HuH-7.5 (cell line): Measurements from ENCODE around the gene LMNB1.

Experiments used
- DNase-seq: peaks from one replicate; pipeline ENCODE4 v3.0.0; 2011; ENCODE audit warnings: low spot score

The LMNB1 gene

DNA sequence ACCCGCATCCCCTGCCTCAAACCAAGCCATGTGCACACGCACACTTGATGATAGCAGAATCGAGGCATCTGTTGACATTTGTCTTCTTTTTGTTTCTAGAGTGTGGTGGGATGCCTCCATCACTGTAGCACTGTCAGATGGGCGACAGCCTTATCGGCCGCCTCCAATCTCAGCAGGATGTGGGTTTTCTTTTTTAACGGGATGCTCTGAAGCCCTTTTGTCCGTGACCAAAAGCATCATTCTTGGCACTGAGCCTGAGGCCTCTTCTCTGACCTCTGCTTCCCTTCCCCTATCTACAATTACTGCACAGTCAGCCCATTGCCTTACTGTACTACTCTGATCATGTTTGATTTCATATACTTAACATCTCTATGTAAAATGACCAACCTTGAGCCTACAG lies 78.3 kb downstream of the LMNB1 start:
- no peak for DNase-seq

GRCh38 chr5:126857472-126858410 lies 80.8 kb downstream of the LMNB1 start:
- DNase-seq, result no peak

DNA sequence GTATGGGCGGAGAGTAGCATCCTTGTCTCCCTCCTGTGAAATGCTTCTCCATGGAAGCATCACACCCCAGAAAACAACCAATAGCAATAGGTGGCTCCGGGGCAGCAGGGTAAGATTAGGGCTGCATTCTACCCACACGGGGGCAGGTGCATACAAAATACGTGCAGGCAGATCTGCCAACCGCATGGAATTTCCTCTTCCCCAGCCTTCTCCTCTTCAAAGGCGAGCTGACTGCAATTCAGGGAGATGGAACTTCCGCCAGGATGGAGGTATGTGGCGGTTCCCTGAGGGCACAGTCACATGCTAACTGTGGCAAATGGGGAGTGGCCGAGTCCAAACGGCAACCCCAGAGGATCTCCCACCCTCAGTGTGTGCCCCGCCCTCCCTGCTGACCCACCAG lies 81.5 kb downstream of the LMNB1 start:
- no peak for DNase-seq

GRCh38 chr5:126863402-126863801 lies 86.5 kb downstream of the LMNB1 start:
- DNase-seq, result no peak

- DNase-seq, result no peak
Measured at GRCh38 chr5:126864042-126864688, 87.2 kb downstream of the LMNB1 start.

GRCh38 chr5:126865299-126865698 lies 88.4 kb downstream of the LMNB1 start:
- DNase-seq, result no peak

GRCh38 chr5:126866851-126867636 lies 90.1 kb downstream of the LMNB1 start:
- DNase-seq, result no peak

DNA sequence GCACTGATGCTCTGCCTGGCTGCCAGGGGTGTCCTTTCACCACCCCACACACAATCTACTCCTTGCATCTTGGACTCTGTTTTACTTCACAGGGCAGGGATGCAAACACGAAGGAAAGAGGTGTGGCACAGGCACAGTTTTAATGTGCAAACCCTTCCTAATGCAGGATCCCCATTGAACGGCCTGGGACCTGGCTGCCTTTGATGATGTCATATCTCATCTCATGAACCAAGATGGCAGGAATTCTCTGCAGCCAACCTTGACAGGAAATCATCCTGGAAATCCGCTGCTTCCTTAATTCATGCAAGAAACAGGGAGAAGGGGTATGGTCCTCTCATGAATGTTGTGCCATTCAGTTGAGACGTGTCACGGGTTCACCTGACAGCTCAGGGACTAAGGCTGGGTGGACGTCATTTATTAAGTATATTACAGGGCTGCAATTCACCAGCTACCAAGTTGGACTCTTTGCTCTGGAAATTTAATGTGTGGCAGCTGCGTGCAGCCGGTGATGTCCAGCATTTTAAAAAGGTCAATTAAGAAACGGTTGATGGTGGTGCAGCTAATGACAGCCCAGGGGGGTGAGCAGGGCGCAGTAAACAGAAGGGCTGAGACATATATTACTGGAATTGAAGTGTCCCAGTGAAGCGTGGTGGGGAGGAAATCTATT lies 91.5 kb downstream of the LMNB1 start:
- DNase-seq, result no peak

DNA sequence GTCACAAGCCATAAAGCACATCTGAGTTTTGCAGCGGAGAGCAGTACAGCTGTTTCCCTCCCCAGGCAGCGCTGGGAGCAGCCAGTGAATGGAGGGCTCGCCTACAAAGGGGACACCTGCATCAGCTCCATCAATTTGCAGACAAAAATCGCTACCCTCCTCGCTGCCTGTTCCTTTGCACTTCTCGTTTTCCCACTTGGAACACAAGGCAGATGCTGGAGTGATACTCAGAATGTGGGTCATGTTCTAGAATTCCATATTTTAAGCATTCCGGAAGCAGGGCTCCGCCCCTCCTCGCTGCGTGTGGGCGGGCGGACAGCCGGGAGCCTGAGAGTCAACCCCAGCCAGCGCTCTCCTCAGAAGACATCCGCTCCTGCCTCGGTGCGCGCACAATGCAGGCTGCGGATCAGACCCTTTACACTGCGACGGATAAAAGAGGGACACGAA lies 92.1 kb downstream of the LMNB1 start:
- DNase-seq, result no peak

DNA sequence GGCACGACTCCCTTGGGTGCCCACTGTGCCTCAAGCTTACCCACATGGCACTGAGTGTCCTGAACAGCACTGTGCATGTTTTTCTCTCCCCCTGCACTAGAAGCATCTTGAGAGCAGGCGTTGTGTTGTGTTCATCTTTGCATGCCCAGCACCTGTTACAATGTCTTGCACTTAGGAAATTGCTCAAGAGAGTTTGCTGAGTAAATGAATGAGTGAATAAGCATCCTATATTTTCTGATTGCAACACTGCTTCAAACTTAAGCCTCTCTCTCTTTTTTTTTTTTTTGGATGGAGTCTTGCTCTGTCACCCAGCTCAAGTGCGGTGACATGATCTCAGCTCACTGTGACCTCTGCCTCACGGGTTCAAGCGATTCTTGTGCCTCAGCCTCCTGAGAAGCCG lies 94.5 kb downstream of the LMNB1 start:
- no peak for DNase-seq

DNA sequence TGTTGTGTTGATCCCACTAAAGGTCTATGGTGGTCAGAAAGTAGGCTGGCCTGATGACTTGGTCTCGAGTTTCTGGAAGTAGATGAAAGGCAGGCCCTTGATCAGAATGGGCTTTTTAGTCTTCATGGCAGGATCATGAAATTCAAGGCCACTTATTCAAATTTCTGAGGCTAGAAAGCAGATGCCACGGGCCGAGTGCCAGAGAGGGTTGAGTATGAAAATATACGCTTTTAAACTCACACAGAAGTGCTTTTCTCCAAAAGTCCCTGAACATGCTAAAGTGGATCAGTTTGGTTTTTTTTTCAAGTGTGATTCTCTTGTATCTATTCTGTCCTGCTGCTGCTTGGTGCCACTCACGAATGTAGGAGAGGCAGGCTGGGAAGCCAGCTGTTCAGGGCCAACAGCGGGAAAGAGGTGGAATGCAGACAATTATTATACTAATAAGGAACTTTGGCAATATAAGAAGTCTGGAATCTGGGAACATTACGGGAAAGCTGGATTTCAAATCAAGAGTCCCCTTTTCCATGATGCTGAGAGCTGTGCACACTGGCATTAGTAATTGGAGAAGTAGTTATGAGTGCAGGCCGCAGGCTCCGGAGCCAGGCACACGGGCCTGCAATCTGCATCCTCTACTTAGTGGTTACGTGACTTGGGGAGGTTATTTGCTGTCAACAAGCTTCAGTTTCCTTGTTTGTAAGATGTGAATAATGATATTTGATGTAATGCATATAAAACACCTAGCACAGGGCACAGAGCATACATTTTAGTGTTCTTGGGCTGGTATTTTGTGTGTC lies 95.8 kb downstream of the LMNB1 start:
- DNase-seq, result no peak

DNA sequence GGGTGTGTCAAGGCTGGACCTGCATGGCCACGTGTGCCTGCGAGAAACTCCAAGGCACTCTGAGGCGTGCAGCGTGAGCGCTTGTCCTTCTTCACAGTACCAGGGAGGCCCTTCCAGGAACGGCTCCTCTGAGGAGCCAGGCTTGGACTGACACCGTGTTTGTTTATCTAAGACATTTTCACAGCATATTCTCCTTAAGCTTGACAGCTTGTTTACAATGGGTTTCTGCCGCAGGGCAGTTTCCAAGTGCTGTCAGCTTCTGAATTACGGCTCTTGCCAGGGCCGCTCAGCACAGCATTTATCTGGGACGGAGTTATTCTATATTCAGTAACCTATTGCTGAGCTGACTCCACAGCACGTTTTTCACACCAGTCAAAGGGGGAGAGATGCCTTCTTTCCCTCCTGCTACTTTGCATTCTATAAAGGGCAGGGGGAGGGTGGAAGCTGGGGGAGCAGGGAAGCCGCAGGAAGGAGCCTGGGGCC lies 98.4 kb downstream of the LMNB1 start:
- DNase-seq, result no peak

- DNase-seq, result no peak
Measured at GRCh38 chr5:126877602-126878001, 100.7 kb downstream of the LMNB1 start.

DNA sequence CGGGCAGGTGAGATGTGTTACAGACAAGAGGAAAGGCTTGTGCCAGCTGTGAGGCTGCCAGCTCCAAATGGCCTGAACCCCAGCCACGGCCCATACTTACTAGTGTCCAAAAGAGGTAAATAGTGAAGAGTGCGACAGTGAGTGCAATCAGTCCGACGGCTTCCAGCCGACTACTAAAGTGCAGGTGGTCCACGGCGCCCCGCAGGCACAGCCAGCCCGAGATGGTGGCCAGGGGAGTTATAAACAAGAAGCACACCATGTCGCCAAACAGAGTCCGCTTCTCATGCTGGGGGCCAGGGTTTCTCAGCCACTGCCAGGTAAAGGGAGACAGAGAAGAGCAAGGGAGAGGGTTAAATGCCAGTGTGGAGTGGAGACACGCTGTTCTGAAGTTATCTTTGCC lies 101.1 kb downstream of the LMNB1 start:
- DNase-seq, result no peak

DNA sequence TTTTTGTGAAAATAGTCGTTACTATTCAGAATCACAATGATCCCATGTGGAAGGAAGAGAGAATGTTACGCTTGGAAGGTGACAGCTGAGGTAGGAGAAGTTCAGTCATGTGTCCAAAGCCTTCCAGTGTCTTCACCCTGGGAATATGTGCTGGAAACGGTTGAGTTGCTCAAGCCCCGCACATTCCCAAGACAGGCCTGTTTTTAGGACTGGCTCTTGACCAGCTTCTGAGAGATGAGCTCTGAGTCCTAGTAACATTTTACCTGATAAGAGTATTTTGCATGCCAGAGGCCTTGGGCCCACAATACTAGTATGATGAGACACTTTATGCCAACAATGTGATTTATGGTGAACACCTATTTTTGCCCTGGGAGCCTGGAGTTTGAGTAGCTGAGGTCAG lies 101.7 kb downstream of the LMNB1 start:
- no peak for DNase-seq

DNA sequence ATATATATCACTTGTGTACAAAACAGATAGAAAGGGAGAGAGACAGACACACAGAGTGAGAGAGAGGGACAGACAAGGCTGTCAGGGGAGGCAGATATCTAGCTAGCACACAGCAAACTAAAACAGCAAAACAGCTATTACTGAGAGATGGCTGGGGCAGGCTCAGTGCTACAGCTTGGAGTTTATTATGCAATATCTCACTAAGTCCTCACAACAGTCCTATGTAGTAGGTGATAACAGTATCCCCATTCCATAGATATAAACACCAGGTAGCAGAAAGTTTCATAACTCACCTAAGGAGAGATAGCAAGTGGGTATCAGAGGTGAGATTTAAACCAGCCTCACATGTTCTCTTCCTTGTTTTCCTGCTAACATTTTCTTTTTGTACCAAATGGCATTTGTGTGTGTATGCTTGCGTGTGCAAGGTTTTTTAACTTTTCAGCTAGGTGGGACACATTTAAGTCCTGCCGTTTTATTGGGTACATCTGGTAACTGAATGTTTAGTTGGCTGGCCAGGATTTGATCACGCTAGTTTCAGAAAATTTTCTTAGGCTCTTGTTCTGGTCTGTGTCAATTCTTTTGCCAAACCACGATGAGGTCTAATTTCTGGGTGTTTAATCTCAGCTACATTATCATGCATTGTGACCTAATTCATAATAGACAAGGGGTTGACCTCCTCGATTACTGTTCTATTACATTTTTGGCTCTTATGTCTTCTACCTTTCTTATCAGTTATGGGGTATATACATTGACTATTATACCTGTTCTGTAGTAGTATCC lies 105.1 kb downstream of the LMNB1 start:
- DNase-seq, result no peak

DNA sequence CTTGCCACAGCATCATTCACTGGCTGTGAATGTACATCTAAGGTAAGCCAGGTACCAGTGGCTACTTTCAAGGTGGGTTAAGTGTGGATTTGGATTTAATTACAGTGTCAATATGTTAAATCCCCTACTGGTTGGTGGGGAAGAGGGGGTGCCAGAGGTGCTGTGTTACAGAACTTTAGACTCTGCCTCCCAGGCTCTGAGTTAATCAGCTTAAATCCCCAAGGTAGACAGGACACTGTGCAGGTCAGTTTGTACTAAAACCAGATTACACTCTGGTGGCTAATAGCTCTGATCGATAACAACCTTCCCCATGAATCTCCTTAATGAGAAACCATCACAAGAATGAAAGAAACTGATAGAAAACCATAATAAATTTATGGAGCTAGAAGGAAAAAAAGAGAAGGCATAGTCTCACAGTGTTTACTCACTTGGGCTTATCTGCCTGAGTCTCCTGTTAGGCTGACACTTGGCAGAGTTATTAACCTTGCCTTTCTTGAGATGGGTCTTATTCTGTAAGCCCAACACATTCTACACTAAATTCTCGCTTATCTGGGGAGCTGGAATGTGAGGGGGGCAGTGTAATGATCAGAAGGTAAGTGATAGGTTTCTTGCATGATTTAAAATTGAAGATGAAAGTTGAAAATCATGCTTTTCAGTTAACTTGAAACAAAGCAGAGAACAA lies 106.8 kb downstream of the LMNB1 start:
- no peak for DNase-seq

DNA sequence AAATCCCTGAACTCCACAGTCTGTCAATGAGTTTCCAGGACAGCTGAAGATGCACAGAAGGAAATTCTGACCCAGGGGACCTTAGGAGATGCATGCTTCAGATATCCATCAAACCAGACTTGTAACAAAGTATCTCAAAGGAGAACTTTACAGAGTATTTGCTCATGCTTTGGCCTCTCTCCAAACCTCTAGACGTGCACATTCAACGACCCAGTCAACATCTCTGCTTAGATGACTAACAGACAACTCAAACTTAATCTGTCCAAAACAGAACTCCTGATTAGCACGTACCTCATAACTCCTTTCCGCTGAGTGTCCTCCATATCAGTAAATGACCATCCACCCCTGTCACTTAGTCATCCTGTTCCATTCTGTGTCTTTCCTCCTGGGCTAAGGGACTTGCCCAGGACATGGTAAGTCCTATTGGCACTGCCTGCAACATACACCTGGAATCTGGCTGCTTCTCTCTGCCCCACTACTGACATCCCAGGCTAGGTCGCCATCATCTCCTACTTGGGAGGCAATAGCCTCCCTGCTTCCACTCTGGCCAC lies 107.4 kb downstream of the LMNB1 start:
- DNase-seq, result no peak
